GM08714 (cell line): Measurements from ENCODE around the gene OARD1.

Source experiments
- H3K4me3 ChIP-seq: fragments of 200-500 bp; sonication (Bioruptor generic); 2 replicates; pipeline ENCODE4 v1.5.1; 2014; ENCODE audit warnings: mild to moderate bottlenecking, low read length, inconsistent platforms
- ZNF274 ChIP-seq: IDR thresholded peaks from 2 replicates; pipeline ENCODE4 v1.6.1; 2012; ENCODE audit warnings: mild to moderate bottlenecking, low read depth, low read length

The OARD1 gene

DNA sequence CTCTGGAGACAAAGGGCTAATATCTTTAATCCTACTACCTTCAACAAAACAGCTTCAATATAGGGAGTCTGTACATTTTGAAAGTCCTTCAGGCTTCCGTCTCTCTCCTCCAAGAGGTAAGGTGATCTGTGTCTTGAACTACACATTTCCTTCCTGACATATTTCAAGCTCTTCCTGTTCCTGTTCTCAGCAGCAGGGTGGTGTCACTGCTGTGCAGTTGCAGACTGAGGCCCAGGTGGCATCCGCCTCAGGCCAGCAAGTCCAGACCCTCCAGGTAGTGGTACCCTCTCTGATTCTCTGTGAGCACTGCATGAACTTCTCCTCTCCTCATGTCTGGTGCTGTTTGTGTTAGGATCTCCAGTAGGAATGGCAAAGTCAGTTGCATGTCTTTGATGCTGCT is 8.5 kb upstream of the OARD1 start:
- no peak overlapping the region for H3K4me3 ChIP-seq
- TF ChIP-seq ZNF274 = no peak

DNA sequence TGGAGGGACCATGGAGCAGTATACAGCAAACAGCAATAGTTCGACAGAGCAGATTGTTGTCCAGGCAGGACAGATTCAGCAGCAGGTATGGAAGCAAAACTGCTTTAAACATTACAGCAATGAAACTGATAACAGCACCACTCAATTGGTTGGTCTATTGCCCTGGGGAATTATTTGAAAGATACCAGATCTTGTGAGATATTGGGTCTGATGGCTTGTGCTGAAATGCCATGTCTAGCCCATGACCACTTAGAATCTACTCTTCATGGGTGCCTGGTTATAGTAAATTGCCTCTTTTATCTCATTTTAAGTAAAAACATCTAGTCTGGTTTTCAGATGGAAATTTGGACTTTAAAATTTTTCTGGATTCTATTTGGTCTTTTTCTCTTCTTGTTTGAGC is 6.9 kb upstream of the OARD1 start:
- no peak overlapping the region for H3K4me3 ChIP-seq
- no peak for TF ChIP-seq ZNF274

DNA sequence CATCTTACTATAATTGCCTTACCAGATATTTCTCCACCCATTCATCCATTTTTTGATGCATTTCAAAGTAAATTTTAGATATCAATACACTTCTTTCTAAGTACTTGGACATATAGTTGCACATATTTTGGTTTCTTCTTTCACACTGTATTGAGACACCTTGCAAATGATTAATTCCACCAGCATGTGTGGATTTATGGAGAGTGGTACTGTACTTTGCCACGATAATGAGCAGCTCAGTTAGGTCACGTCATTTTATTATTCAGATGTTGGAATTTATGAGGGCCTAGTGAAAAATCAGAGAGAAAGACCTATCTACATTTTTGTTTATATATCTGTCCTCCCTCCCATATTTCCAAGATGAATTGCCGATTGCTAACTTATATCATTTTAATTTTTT is 5.9 kb upstream of the OARD1 start:
- TF ChIP-seq ZNF274 = no peak
- H3K4me3 ChIP-seq = no peak overlapping the region

DNA sequence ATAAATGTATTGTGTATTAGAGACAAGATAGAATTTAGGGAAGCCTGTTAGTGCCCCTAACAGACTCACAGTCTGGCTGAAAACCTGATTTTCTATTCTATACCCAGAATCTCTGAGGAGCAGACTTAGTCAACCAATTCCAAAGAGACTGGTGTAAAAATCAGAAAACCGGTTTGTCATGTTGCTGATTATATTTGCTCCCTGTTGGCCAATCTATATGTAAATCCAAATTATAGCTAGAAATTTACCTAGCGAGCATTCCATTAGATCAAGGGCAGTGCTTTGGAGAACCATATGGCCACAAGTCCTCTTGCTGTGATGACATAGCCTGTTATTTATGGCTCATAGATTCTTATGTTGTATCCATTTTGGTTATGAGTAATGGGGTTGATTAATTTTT is 5.4 kb upstream of the OARD1 start:
- H3K4me3 ChIP-seq = no peak overlapping the region
- no peak for TF ChIP-seq ZNF274

DNA sequence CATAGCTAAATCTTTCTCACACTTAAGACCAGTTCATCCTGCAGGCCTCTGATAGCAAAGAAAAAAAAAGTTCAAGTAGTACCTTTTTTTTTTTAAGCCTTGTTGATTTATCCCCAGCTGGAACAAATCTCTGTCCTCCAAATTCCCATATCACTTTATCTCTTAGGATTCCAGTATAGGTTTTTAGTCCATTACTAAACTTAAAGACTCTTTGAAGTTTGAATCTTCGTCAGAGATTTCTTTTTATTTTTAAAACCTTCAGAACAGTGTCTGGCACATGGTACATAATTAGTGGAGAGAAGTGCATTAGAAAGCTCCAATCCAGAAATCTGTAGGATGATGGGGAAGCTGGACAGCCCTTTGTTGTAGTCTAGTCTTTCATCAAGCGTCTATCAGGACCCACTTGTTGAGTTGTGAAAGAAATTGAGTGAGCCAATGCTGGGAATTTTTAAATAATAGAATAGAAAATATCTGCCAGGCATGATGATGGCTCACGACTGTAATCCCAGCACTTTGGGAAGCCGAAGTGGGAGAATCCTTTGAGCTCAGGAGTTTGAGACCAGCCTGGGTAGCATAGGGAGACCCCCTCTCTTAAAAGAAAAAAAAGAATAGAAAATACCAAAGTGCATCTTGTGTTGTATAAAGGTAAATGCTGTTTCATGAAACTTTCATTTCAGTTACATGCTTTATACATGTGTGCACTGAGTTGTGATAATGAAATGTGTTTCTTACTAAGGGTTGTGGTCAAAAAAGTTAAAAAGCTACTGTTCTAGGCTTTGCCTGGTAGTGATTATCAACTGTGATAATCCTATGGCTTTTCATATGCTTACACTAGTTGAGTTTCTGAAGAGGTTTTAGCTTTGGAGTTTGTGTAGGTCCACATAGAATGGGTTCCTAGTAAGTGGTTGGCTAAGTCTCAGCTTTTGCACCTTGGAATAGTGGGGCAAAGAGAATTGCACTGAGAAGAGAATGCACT is 3.8 kb upstream of the OARD1 start:
- no peak overlapping the region for H3K4me3 ChIP-seq
- no peak for TF ChIP-seq ZNF274

DNA sequence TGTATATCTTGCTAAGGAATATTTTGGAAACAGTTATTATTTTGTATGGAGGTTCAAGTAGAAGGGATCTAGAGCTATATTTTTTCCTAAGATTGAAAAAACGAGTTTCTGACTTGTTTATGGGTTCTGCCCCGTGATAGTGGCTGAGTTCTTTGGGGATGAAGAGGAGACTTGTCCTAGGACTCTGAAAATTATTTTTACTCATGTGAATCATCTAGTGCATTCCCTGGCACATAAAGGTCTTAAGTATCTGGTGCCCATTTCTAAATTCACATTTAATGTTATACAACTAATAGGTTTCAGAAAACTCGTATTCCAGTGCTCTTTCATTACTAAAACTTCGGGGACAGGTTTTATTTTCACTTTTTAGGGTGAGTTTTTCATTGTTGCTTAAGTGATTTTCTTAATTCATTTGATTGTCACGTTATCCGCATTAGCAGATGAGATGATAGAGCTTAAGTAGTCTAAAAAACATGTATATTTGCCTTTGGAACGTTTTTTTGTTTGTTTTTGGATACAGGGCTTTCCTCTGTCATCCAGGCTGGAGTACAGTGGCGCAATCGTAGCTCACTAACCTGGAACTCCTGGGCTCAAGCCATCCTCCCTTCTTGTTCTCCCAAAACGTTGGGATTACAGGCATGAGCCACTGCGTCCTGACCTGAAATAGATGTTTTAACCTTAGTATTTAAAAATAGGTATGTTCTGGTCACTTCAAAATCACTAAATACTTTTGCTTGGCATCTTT is 2.7 kb upstream of the OARD1 start:
- peak overlapping the region; percentile 97 for H3K4me3 ChIP-seq
- TF ChIP-seq ZNF274 = no peak

DNA sequence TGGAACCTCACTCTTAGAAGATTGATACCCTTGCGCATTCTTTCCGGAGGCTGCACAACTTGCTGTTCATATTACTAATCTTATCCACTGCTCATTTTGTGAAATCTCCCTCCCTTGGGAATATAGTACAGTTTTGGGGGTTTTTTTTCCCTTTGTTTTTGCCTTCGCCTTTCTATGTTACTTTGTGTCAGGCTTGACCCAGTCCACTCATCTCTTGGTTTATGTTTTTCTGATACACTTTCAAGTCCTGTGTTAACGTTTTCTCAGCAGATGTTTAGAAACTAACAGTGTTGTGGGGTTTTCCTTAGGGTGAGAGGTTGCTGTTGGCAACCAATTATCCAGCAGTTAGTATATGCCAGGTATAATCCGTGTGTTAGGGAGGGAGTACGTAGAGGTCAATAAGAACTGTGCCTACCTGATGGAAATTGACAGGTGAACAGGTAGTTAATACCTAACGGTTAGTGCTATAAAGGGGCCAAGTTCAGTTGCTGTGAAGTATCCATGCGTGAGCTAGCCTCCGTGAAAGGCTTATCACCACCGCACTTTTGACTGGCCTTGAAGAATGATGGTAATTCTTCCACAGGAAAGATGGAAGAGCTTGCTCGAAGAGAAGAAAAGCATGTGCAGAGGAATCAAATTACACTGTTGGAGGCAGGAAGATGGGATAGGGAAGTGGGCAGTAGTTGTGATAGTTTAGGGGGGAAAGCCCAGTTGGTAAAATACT is 2.0 kb upstream of the OARD1 start:
- TF ChIP-seq ZNF274 = no peak
- H3K4me3 ChIP-seq = peak overlapping the region; percentile 97

DNA sequence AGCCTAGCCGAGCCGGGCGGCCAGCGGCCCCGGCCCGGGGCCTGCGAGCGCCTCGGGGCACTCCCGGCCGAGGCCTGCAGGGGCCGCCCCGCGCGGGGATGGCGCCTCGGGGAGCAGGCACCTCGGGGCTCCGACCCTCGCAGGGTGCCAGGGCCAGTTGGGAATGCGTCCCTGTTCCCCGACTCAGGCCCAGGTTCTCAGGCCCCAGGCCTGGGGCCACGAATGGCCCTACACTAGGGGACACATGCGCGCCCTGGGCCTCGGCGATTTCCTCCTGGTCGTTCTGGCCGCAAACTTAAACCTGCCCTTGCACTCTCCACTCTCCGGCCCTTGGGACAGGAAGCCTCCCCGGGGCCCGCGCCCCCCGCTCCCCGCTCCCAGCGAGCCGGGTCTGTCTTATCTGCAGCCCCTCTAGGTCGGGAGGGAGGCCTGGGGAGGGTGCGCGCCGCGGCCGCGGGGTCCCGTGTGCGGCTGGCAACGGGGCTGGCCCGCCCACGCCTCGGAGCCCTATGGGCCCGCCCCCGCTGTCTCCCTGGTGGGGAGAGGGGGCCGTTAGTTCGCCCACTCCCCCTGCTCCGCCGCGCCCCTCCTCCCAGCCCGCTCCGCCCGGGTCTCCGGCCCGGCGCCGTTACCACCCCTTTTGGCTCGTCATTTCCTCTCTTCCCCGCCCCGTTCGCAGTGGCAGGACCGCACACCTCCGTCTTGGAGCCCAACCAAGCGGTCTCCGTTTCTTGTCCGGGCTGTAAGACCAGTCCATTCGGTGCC is 1.2 kb upstream of the OARD1 start:
- TF ChIP-seq ZNF274 = no peak
- H3K4me3 ChIP-seq = peak overlapping the region; percentile 97

DNA sequence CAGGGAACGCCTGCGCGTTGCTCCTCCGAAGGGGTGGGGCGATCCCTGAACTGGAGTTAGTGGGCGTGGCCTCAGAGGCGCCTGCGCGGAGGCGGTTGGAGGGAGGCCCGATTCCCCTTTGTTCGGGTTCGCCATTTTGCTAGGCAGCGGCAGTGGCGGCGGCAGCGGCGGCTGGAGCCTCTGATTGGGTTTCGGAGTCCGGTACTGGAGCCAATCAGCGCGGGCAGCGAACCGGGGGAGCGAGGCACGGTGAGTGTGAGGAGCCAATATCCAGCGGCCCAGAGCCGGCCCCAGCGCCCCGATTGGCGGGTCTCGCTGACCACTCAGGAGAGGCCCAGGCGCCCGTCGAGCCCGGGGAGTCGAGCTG is 663 bp upstream of the OARD1 start, which contains the start of gene NFYA:
NFYA (plus strand) TSS at position 139 of the 367 bp plus-strand sequence. CDS start 6,116 bp downstream, outside the sequence.
- no peak for TF ChIP-seq ZNF274
- H3K4me3 ChIP-seq = peak within 1 kb of the TSS; percentile 97

DNA sequence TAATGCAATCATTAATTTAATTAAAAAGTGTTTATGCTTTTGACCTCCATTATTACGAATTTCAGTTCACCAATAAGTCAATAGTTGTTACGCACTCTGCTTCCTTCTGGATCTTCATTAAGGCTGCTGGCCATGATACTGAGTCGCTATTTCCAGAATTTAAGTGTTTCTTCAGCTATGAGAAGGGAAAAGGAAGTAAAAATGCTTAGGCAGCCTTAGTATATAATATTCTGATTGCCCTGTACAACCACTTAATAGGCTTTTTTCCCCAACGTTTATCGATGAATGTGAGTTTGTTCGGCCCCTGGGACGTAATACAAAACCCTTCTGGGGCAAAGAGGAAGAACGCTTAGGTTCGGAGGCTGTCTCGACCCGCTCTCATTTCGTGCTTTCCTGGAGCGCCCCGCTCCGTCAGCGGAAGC is 644 bp downstream of the OARD1 start:
- no peak for TF ChIP-seq ZNF274

DNA sequence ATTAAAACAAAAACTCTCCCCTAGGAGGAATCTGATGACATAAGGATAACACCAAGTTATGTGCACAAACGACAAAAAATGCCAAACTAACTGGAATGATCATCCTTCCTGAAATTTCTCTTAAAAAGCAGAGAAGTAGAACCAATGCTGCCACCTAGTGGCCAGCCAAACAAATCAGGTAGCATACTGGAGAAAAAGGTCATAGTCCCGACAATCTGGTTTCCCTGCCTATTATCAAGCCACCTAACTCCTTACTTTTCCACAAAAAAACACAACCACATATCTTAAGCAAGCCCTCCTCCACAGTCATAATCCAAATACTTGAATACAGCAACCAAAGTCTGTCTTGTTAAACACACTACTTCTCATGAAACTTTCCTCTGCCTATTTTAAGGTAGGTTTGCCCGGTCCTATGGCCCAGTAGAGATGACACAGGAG is 5.3 kb downstream of the OARD1 start:
- no peak overlapping the region for H3K4me3 ChIP-seq
- TF ChIP-seq ZNF274 = no peak

More for the DNA sequence above, 644 bp downstream of the OARD1 start:
- H3K4me3 ChIP-seq = peak overlapping the region; percentile 83

DNA sequence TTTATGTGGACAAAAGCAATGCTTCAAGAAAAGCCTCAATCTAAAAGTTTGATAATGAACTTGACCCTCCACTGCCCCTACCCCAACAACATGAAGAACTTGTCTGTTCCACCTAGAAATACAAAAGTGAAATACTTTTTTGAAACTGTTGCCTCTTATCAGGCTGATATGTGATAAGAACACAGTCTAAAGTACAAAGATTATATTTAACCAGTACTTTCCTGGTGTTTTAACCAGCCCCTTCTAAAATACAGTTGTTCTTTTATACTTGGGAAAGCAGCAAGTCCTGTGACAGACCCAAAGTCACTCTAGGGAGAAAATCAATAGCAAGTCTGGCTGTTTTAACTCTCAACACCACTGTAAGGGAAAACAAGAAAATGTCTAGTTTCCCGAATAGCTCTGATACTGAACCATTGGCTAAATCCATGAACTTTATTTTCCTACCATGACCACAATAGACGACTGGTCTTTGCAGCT is 6.6 kb downstream of the OARD1 start:
- no peak overlapping the region for H3K4me3 ChIP-seq
- no peak for TF ChIP-seq ZNF274

DNA sequence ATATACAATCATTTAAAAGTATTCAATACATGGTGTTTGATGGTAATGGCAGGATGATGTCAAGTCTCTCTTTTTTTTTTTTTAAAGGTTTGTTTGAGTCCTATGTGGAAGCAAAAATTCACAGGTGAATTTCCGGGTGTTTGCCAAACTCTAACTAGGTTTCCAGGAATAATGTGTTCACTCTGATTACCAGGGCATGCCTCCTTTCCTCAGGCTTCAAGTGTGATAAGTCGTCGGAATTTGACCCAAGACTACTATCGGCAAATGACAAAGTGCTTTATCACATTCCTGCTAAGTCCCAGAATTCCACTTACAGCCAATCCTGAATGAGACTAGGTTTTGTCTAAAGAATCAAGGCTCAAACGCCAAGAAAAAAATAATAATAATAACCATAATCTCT is 7.3 kb downstream of the OARD1 start:
- no peak overlapping the region for H3K4me3 ChIP-seq
- no peak for TF ChIP-seq ZNF274
